Astrocyte of the cerebellum (primary cell): Measurements from ENCODE around the gene TRDN.
A peak's percentile ranks its signal among the peaks of the same experiment; 100 is the strongest.

ENCODE experiments used
- DNase-seq: peaks from one replicate; pipeline ENCODE4 v3.0.0-alpha.2; 2011; ENCODE audit warnings: low read depth
- H3K4me3 ChIP-seq: 2 replicates; pipeline ENCODE4 v1.5.1; 2011; ENCODE audit warnings: mild to moderate bottlenecking, low read depth, low read length, moderate library complexity
- in situ Hi-C: cut with HindIII; loops from 2 replicates; pipeline ENCODE4 v1.10.0; 2017; ENCODE audit warnings: low sequenced_read_pairs
- TF ChIP-seq, protein P1 (sequence below): IDR thresholded peaks from 2 replicates; pipeline ENCODE4 v1.5.1; 2012; ENCODE audit warnings: low read length, low read depth, moderate library complexity, mild to moderate bottlenecking; ENCODE audit errors: missing control alignments

TRDN gene

DNA sequence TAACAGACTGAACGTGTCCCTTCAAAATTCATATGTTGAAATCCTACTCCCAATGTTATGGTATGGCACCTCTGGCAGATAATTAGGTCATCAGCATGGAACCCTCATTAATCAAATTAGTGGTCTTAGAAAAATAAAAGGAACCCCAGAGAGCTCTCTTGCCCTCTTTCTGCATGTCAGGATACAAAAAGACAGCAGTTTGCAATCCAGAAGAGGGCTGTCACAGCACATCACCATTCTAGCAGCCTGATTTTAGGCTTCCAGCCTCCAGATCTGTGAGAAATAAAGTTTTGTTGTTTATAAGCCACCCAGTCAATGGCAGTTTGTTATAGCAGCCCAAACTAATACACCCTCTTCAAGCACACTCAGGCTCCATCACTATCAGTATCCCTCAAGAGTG lies 292.9 kb downstream of the TRDN start:
- in situ Hi-C loops = no loop called here
- TF ChIP-seq, protein P1, sequence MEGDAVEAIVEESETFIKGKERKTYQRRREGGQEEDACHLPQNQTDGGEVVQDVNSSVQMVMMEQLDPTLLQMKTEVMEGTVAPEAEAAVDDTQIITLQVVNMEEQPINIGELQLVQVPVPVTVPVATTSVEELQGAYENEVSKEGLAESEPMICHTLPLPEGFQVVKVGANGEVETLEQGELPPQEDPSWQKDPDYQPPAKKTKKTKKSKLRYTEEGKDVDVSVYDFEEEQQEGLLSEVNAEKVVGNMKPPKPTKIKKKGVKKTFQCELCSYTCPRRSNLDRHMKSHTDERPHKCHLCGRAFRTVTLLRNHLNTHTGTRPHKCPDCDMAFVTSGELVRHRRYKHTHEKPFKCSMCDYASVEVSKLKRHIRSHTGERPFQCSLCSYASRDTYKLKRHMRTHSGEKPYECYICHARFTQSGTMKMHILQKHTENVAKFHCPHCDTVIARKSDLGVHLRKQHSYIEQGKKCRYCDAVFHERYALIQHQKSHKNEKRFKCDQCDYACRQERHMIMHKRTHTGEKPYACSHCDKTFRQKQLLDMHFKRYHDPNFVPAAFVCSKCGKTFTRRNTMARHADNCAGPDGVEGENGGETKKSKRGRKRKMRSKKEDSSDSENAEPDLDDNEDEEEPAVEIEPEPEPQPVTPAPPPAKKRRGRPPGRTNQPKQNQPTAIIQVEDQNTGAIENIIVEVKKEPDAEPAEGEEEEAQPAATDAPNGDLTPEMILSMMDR = no peak
- no peak overlapping the region for H3K4me3 ChIP-seq
- DNase-seq = no peak

DNA sequence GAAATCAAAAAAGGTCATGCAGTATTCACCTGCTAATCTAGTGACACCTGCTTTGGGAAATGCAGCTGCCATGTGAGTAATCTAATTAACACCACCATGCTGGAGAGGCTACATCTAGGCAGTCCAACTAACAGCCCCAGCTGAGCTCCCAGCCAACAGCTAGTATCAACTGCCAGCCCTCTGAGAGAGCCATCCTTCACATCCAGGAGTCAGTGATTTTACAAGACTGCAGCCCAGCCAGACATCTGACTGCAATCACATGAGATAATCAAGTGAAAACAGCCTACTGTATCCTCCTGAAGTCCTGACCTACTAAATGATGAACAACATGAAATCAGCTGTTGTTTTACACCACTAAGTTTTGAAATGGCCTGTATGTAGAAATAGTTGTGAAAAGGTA lies 298.4 kb downstream of the TRDN start:
- DNase-seq = no peak
- TF ChIP-seq, protein P1 = no peak
- in situ Hi-C loops = no loop called here
- H3K4me3 ChIP-seq = no peak overlapping the region

DNA sequence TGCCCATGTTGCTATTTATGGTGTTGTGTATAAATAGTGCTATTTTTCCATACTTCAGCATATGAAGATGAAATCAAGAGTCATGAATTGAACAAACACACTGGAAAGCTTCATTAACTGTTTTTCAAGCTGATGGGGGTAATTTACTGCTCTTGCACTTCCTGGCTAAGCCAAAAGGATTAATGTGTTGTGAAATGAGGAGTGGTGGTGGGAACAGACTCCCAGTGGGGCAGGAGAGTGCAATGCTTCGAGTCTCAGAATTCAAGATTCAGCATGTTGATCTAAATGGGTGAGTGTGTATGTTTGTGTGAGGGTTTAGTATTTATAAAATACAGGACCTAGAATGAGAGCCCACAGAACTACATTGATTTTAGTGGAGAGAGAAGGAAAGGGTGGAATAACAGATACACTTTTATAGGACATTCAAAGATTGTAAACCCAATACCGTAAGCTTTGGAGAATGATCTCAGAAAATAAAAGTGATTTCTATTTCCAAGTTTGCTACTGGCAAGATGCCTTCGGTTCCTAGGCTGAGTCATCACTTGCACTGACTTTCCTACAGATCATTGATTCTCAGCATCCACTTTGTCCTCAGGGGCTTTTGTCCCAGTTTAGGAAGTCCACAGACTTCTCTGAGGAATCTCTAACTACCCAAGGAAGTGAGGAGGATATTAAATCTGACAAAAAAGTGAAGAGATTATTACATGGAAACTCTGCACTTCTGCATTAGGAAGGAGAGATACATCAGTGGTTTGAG lies 303.6 kb downstream of the TRDN start:
- TF ChIP-seq, protein P1 = no peak
- in situ Hi-C loops = no loop called here
- no peak overlapping the region for H3K4me3 ChIP-seq
- peak; percentile 11 for DNase-seq

DNA sequence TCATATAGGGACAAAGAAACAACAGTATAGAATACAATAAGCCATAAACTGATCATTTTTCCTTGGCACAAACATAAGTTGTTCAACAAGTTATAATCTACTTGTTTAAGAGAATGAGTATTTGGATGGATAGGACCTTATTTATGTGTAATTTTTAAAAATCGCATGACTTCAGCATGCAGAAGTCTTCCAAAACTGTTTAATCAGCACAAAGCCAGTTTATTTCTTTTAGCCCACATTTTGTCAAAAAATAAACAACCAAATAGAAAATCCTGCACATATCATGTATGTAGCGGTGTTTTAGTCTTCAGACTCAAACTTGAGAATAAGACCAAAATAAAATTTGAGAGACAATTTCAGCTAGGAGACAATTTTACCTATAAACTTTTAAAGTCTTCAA lies 304.7 kb downstream of the TRDN start:
- H3K4me3 ChIP-seq = no peak overlapping the region
- DNase-seq = no peak
- TF ChIP-seq, protein P1 = no peak
- in situ Hi-C loops = no loop called here

- TF ChIP-seq, protein P1 = no peak
- H3K4me3 ChIP-seq = no peak overlapping the region
- DNase-seq = no peak
- in situ Hi-C loops = no loop called here
Observed at GRCh38 chr6:123329337-123329736, 307.4 kb downstream of the TRDN start.

- DNase-seq = peak; percentile 15
- TF ChIP-seq, protein P1 = no peak
- in situ Hi-C loops = no loop called here
- H3K4me3 ChIP-seq = no peak overlapping the region
Observed at GRCh38 chr6:123323452-123324329, 313.1 kb downstream of the TRDN start.
